DOHH2 (cell line): ENCODE results near the gene RORC.

Experiments used
- EZH2phosphoT487 ChIP-seq: fragments of 200-600 bp; sonication (generic); IDR thresholded peaks from 2 replicates; pipeline ENCODE4 v1.6.1; 2017; ENCODE audit warnings: borderline replicate concordance, mild to moderate bottlenecking, antibody characterized with exemption, low read length, moderate library complexity, mixed read lengths
- TF ChIP-seq, protein P1 (sequence below): fragments of 200-600 bp; sonication (generic); IDR thresholded peaks from one replicate; pipeline ENCODE4 v1.5.1; 2014; ENCODE audit warnings: antibody characterized with exemption, mild to moderate bottlenecking, low read depth, low read length; ENCODE audit not compliant: poor library complexity, severe bottlenecking

DNA sequence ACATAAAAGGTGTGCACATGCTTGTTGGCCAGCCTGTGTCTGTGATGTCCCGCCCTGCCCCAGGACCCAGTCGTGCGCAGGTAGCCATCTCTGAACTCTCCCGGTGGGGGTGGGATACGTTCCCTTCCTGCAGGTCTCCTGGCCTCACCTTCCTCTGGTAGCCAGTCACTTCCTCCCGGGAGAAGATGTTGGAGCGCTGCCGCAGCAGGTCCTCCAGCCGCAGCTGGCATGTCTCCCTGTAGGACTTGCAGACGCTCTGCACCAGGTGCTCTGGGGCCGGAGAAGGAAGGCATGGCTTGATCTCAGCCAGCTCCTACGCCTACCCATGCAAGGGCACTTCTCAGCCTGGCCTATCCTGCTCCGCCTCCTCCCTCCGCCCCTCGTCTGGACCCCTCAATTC lies 17.2 kb downstream of the RORC start:
- TF ChIP-seq, protein P1, sequence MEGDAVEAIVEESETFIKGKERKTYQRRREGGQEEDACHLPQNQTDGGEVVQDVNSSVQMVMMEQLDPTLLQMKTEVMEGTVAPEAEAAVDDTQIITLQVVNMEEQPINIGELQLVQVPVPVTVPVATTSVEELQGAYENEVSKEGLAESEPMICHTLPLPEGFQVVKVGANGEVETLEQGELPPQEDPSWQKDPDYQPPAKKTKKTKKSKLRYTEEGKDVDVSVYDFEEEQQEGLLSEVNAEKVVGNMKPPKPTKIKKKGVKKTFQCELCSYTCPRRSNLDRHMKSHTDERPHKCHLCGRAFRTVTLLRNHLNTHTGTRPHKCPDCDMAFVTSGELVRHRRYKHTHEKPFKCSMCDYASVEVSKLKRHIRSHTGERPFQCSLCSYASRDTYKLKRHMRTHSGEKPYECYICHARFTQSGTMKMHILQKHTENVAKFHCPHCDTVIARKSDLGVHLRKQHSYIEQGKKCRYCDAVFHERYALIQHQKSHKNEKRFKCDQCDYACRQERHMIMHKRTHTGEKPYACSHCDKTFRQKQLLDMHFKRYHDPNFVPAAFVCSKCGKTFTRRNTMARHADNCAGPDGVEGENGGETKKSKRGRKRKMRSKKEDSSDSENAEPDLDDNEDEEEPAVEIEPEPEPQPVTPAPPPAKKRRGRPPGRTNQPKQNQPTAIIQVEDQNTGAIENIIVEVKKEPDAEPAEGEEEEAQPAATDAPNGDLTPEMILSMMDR = no peak
- no peak for TF ChIP-seq EZH2phosphoT487
